Vein endothelial cell (primary cell): ENCODE data around the gene FARP2. TPM values are rescaled to one million over a fixed set of nuclear protein-coding genes. Genes with fewer than 3 reads are reported as not detected.

Experiments used
- small RNA-seq: library from RNA; depleted of rRNA; stranded (forward); fragments of <200 nt; gene quantifications from one replicate; pipeline ENCODE3, GENCODE V24; 2012
- total RNA-seq: library from RNA; depleted of rRNA; stranded (reverse); fragments of >200 nt; gene quantifications from 2 replicates; pipeline ENCODE4 v1.2.3, GENCODE V29; 2012

The FARP2 gene, protein sequence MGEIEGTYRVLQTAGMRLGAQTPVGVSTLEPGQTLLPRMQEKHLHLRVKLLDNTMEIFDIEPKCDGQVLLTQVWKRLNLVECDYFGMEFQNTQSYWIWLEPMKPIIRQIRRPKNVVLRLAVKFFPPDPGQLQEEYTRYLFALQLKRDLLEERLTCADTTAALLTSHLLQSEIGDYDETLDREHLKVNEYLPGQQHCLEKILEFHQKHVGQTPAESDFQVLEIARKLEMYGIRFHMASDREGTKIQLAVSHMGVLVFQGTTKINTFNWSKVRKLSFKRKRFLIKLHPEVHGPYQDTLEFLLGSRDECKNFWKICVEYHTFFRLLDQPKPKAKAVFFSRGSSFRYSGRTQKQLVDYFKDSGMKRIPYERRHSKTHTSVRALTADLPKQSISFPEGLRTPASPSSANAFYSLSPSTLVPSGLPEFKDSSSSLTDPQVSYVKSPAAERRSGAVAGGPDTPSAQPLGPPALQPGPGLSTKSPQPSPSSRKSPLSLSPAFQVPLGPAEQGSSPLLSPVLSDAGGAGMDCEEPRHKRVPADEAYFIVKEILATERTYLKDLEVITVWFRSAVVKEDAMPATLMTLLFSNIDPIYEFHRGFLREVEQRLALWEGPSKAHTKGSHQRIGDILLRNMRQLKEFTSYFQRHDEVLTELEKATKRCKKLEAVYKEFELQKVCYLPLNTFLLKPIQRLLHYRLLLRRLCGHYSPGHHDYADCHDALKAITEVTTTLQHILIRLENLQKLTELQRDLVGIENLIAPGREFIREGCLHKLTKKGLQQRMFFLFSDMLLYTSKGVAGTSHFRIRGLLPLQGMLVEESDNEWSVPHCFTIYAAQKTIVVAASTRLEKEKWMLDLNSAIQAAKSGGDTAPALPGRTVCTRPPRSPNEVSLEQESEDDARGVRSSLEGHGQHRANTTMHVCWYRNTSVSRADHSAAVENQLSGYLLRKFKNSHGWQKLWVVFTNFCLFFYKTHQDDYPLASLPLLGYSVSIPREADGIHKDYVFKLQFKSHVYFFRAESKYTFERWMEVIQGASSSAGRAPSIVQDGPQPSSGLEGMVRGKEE
- 49.6 and 60.7 TPM in 2 replicates for total RNA-seq

DNA sequence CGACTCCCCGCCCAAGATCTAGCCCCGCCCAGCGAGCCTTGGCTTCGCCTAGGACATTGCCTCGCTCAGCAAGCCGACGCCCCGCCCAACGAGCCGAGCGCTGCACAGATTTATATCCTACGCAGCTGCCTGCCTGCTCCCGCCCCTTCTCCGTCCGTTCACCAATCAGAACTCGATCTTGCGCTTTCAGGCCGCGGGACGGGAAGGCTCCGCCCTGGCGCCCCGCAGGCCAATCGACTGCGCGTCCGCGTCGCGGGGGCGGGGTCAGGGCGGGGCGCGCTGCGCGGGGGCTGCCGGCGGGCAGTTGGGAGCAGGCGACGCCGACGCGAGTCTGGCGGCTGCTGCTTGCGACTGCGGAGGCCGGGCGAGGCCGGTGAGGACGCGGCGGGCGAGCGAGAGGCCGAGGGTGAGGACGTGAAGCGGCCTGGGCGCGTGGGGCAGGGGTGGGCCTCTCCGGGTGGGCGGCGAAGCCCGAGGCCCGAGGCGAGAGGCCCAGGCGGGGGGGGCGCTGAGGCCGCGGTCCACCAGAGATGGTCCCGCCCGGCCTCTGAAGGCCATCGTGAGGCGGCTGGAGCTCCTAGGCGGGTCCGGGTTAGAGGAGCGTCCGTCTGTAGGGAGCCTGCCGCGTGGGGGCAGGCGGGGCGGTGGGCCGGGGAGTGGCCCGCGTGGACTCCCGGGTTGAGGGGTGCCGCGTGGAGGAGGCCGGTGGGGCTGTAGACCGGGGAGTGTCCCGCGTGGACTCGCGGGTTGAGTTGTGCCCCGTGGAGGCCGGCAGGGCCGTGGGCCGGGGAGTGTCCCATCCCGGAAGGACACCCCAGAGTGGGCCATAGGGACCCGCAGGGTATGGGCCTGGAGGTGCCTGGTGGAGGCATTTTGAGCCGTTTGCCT lies at the start of gene FARP2:
TSS of gene FARP2 (plus strand) at position 303 of the 888 bp plus-strand sequence. CDS start 16,823 bp downstream, outside the sequence.

DNA sequence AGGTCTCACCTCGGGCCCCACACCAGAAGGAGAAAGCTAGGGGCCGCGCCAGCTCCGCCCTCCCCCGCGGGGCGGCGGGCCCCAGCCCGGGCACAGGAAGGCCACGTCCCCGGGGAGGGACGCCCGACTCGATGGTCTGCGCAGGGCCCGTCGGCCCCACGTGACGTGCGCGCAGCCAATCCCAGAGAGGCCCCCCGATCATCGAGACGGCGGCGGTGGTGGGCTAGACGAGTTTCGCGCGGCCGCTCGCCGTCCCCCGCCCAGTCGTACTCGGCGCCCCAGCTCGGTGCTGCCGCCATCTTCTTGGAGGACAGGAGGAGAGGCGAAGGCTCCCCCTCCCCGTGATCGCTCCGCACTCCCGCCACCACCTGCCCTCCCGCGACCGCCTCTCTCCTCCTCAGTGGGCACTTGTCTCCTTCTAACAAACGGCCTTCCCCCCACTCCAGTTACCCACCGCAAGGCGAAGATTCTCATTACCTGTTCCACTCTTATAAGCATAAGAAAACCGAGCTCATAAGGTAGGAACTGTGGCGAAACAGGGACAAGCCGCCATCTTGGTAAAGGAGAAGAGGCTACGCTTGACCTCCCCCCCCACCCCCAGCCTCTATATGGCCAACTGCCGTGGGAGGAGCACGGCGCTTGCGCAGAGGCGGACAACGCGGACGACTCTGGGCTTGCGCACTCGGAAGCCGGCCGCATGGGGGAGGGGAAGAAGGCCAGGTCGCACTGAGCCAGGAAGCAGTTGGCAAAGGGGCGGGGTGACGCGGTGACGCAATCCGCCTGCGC lies 40.8 kb upstream of the FARP2 start, which contains the start of gene HDLBP:
TSS of gene HDLBP (minus strand) at position 580 of the 786 bp plus-strand sequence. CDS start 48,803 bp downstream, outside the sequence.

DNA sequence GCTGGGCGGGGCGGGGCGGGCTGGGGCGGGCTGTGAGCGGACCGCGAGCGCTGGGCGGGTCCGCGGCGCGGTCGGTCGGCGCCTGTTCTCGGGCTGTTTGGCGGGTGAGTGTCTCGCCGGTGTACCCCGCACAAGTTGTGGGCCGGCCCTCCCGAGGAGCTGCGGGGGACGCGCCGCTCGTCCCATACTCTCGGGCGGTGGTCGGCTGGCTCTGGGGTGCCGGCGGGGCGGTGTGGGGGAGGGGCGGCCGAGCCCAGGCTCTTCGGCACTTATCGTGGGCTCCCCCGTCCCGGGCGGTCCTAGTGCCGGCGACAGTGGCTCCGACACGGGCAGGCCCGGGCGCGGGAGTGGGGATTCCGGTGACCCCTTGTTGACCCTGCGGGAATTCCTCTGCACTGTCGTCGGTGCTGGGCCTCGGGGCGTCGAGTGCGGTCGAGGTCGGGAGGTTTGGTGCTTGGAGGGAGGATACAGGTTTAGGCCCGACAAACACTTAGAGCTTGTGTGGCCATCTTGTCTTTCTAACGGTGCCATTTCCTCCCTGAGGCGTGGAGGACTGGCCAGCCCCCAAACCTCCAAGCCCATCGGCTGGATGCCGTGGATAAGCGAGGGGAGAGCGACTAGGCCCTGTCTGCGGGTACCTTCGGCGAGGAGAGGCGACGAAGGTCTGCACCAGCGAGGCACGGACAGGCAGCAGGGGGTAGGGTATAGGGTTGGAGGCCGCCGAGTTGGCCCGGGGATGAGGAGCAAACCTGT lies 40.0 kb upstream of the FARP2 start, which contains the start of gene SEPTIN2:
TSS of gene SEPTIN2 (plus strand) at position 47 of the 753 bp plus-strand sequence. CDS start 8,308 bp downstream, outside the sequence.

DNA sequence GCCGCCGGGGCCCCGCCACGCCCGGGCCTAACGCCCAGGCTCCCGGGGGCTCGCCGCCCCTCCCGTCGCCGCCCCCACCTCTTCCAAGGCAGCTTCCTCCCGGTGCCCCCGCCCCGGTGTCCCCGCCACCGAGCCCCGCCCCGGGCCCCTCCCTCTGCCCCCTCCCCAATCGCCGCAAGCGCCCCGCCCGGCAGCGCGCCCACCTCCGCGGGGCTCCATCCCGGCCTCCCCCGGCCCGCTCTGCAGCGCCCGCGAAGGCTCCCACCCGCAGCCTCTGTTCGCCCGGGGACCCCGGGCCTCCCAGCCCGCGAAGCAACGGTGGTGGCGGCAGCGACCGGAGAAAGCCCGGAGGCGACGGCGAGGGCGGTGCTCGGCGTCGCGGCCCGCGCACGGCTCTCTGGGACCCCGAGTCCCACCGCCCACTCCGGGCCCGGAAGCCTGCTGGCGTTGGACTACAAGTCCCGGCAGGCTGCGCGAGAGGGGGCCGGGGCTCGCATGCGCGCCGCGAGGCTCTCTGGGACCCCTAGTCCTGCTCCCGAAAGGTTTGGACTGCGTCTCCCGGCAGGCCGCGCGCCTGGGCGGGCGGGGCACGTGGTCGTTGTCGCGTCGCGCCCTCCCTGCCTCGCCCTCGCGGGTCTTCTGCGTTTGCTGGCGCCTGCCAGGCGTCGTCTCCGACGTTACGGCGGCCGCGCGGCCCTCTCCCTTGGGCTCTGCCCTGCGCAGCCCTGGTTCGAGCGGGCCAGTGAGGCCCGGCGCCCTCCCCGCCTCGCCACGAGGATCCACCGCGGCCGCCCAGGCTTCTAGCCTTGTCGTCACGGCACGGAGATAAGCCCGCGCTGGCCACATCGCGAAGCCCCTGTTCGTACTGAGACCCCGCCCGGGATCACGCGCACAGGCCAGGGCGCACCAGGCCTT lies 152.4 kb downstream of the FARP2 start, which contains the start of gene STK25:
TSS of gene STK25 (minus strand) at position 345 of the 915 bp plus-strand sequence. CDS start 549 bp downstream, outside the sequence.

Small RNA genes within 50 kb of the gene (small RNA-seq; reads per million reads assigned to genes)
- gene MIR3133: not detected

Other genes with a start within 250 kb of the FARP2 start
- 3.3 and 5.3 TPM in 2 replicates for gene PASK, start 206.8 kb upstream of the FARP2 start, total RNA-seq
- gene PPP1R7, start 205.8 kb upstream of the FARP2 start, total RNA-seq: 34.0 and 44.6 TPM in 2 replicates
- 1.6 and 1.9 TPM in 2 replicates for gene ANO7, start 167.6 kb upstream of the FARP2 start, total RNA-seq
- 753 and 1,013 TPM in 2 replicates for gene HDLBP, start 40.6 kb upstream of the FARP2 start, total RNA-seq
- 457 and 552 TPM in 2 replicates for gene SEPTIN2, start 40.4 kb upstream of the FARP2 start, total RNA-seq
- 394 and 449 TPM in 2 replicates for gene STK25, start 152.3 kb downstream of the FARP2 start, total RNA-seq
- gene BOK, start 202.5 kb downstream of the FARP2 start, total RNA-seq: 59.5 and 127 TPM in 2 replicates